Right ventricle myocardium inferior (tissue), 1 donor: ENCODE results near the gene TGFBR1. TPM values are rescaled to one million over a fixed set of nuclear protein-coding genes. Genes with fewer than 3 reads are reported as not detected.
"Not testable (repeated sequence)": the region's sequence is repeated elsewhere in the genome, so short reads cannot be mapped to it uniquely, and the experiment has no call there.

ENCODE experiments used
- ATAC-seq: fragments of 200-7000 bp; cut with Tn5 transposase; one replicate; pipeline ENCODE4 v1.9.1; 2020; ENCODE audit warnings: mild to moderate bottlenecking, moderate library complexity
- DNase-seq: peaks from one replicate; pipeline ENCODE4 v3.0.0; 2021; ENCODE audit errors: missing footprints
- intact Hi-C: fragments of 100-400 bp; cut with DNase I; formaldehyde crosslinking; loops from one replicate; pipeline ENCODE4 v1.11.0; 2022
- total RNA-seq: library from RNA; stranded (reverse); fragmentation: NEBNext Ultra II Directional; extraction: Animal tissue kit (Norgen Biotek cat#: 25700); gene quantifications from one replicate; pipeline ENCODE4 v1.2.1, GENCODE V29; 2021
- donor health status: DM: no; HTN: yes; CAD: no; lungs with severe emphysema.

TGFBR1 gene
- total RNA-seq, 1 donor from 2014 or later: 14.8 TPM

DNA sequence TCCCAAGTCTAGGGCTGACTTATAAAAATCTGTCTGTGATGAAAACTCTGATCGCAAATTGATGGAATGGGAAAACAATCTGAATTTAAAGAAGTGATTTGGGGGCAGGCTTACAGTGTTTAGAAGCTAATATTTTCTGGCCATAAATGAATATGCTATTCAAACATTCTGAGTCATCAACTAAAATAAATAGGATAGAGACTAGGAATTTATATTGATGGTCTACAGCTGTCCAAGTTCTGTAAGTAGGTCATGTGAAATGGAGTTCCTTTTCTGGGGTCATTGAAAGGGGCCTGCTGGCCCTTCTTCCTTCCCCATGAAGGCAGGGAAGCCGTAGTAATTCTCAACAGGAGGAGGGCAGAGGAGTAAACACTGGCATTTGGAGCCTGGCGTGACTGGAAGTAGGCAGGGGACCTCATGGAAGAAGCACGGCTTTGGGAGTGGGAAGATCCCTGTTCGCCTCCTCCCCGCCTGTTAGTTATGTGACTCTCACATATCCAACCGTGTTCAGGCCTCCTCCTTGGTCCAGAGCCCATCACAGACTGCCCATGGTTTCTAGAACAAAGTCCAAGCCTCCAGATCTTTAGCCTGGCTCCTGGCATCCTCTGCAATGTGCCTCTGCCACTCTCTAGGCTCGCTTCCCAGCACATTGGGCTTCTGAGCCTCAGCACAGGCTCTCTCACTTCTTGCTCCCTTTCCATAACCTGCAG lies 85.1 kb downstream of the TGFBR1 start:
- DNase-seq (no peak), ATAC-seq (no peak)
- intact Hi-C loops: loop anchor here (10.0 kb wide), 2 partner anchors 815 to 1025 kb away; no protein-coding TSS in a partner anchor

DNA sequence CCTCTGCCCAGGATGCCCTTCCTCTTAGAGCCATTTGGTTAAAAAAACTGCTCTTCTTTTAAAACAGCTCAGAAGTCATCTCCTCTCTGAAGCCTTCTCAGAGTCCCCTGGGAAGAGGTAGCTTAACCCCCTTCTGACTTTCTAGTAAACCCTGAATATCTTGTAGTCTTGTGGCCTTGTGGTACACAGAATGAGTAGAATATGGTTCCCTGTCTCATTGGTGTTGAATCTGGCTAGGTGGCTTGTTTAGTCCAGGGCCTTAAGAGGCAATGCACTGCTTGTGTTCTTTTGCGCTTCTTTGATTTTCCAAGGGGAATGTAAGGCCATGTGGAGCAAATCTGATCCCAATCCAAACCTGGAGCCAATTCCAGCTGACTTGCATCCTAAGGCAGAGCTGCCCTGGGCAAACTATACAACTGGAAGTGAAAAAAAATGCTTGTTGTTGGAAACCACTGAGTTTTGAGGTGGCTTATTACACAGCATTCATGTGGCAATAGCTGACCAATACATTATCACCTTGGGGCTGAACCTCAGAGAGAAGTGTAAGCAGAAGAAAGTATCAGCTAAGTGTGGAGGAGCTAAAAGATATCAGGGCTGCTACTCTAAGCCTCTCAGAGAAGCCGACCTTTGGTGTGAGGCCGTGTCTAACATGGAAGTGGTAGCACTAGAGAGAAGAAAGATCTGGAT lies 85.8 kb downstream of the TGFBR1 start:
- no peak for ATAC-seq
- DNase-seq: no peak
- intact Hi-C loops: no loop called here

DNA sequence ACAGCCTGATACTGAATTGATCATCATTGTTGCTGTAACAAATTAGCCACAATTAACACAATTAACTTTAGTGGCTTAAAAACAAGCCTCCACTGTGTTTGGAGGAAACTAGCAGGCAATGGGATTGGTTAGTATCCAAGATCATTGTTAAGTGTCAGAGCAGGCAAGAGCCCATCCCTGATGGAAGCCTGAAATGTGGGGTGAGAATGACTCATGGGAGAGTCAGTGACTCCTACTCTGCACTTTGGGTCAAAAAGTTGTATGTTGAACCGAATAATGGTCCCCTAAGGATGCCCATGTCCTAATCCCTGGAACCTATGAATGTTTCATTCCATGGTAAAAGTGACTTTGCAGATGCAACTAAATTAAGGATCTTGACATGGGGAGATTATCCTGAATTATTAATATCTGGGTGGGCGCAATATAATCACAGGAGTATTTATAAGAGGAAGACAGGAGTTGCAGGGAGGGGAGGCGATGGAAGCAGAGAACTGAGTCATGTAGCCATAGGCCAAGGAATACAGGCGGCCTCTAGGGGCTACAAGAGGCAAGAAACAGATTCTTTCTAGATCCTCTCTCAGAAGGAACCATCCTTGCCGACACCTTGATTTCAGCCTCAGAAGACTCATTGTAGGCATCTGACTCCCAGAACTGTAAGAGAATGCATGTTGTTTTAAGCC lies 88.0 kb downstream of the TGFBR1 start:
- ATAC-seq (no peak), DNase-seq (no peak)
- intact Hi-C loops: loop anchor here (2.0 kb wide), 1 partner anchor 44 kb away; no protein-coding TSS in a partner anchor

DNA sequence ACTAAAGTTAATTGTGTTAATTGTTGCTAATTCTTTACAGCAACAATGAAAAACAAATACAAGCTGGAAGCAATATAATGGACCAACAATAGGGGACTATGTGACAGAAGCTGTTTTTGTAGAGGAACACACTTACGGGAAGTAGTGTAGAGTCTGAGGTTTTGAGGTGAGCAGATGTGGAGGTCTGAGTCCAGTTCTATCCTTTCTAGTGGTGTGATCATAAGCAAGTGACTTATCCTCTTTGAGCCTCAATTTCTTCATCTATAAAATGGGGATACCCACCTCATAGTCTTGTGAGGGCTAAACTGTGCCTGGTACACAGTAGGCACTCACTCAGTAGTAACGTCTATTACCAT lies 88.5 kb downstream of the TGFBR1 start:
- ATAC-seq: no peak

DNA sequence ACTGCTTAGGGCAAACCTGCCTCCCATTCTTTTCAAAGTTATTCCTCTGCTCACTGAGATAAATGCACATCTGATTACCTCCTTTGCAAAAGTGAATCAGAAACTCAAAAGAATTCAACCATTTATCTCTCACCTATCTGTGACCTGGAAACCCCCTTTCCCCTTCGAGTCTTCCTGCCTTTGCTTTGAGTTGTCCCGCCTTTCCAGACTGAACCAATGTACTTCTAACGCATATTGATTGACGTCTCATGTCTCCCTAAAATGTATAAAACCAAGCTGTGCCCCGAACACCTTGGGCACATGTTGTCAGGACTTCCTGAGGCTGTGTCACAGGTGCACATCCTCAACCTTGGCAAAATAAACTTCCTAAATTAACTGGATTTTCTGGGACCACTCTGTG lies 91.6 kb downstream of the TGFBR1 start:
- intact Hi-C loops, DNase-seq, ATAC-seq: not testable (repeated sequence)

More for the DNA sequence above, 88.5 kb downstream of the TGFBR1 start:
- intact Hi-C loops: loop anchor here (2.0 kb wide), 1 partner anchor 45 kb away; no protein-coding TSS in a partner anchor
- DNase-seq: no peak

DNA sequence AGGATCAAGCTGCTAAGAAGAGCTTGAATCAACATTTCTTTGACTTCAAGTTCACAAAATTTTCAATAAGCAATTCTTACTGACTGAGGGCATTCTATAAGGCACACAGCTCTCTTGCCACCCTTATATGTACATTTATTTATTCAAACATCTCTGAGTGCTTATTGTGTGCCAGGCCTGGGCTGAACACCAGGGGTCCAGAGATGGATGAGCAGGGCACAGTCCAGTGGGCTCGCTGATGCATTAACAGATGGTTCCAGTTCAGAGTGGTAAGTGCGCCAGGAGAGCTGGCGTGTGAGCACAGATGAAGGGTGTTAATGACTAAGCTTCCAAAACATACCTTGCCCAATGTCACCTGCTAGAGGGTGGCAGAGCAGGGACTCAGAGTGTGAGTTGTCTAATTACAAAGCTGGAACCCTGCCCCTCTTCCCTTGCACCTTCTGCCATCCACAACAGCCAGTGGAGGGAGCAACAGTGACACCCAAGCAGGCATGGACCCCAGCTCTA lies 92.3 kb downstream of the TGFBR1 start:
- intact Hi-C loops: no loop called here
- DNase-seq (no peak), ATAC-seq (no peak)

DNA sequence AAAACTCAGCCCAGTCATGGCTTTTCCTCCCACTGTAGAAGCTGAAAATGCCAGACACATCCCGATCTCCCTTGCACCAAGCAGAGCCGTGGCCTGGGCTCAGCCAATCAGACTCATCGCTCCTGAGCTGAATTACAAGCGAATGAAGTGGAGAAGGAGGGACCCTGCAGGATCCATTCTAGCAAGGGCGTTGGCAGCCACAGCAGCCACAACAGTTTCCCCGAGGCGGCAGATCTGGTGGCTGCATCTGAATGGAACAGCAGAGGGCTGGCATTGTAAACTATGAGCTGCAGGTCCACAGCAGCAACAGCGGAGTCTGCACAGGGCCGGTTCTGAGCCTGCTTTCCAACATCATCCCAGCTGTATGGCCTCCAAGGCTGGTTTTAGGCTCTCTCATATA lies 93.1 kb downstream of the TGFBR1 start:
- no peak for DNase-seq
- ATAC-seq: no peak
- intact Hi-C loops: no loop called here

DNA sequence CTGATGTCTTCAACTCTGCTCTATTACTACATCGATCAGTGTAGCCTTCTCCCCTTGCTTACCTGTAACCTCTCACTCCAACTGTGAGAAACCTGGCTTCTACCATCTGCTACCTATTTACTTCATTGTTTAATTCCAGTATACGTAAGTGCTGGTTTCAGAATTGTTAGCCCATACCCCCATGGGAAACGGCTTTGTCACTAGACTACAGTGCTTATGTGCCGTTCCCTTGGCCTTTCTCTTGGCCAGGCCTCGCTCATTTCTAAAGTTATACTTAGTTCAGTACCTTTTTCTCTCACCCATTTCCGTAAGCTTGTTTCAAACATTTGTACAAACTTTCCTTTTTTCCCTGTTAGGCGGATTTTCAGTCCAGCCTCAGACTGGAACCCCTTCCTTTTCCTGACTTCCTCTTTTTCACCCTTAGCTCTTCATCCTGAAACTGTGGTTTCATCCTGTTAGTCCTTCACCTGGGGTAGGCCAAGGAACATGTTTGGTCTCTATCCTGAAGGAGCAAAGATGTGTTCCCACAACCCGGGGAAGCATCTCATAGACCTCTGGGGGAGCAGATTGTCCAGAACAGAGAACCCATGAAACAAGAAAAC lies 95.1 kb downstream of the TGFBR1 start:
- intact Hi-C loops: no loop called here
- DNase-seq (no peak), ATAC-seq (no peak)

DNA sequence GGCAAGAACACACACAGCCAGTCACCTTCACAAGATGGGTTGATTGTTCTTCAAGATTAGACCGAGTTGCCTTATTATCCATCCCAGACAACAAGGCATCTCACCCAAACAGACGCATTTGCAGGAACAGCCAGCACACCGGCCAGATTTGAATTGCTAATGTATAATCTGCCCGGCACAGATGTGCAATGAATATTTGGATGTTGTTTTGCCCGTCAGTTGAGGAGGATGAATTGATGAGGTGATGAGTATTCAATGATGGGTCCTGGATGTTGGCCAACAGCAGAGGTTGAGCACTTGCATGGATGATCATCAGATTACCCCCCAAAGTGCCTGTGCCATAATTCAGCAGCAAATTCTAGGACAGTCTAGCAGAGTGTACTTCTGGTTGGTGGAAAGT lies 96.7 kb downstream of the TGFBR1 start:
- intact Hi-C loops: no loop called here
- ATAC-seq (no peak), DNase-seq (no peak)

Other genes with a start within 250 kb of the TGFBR1 start
- gene COL15A1, start 161.2 kb upstream of the TGFBR1 start, total RNA-seq: 58.3 TPM
- gene ALG2, start 116.8 kb downstream of the TGFBR1 start, total RNA-seq: 13.7 TPM
- 49.6 TPM for gene SEC61B, start 117.2 kb downstream of the TGFBR1 start, total RNA-seq